ENCODE data around the gene CC2D2B.
"Not testable (repeated sequence)": the region's sequence is repeated elsewhere in the genome, so short reads cannot be mapped to it uniquely, and the experiment has no call there.

Gene CC2D2B

GRCh38 chr10:96034625-96035024 lies 126.8 kb downstream of the CC2D2B start:
- DNase-seq, result no peak

DNA sequence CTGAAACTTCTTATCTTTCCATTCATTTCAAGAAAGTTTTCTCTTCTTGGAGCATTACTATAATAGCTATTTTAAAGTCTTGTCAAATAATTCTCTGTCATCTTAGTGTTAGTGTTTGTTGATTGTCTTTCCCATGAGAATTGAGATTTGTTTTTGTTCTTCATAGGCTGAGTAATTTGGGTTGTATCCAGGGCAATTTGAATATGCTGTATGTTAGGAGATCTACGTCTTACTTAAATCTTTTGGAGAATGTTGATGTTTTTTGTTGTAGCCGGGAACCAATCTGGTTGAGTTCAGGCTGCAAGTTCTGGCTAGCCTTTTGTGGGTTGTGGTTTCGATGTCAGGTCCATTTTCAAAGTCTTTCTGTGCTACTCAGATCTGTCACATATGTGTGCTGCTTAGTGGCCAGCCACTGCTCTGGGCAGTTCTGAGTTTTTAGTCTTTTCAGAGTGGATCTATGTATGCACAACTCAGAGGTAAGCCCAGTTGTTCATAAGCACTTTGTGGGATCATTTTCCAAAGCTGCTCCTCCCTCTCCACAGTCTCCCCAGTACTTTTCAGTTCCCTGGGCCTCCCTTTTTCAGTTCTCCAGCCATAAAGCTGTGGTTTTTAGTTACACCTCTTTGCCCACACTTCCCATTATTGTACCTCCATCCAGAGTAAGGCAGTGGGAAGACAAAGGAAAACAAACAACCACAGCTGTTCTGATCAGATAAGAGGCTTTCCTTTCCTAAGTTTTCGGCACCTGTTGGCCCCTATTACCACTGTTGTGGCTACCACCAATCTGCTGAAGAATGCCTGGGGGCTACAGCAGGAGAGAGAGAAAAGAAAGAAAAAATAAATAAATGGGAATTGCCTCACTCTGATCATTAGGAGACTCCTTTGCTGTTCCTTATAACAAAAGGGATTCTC lies 131.0 kb downstream of the CC2D2B start:
- no peak for DNase-seq

GRCh38 chr10:96041146-96041545 lies 133.4 kb downstream of the CC2D2B start:
- no peak for DNase-seq

GRCh38 chr10:96043033-96043892 lies 135.5 kb downstream of the CC2D2B start, which contains the start of gene CCNJ:
TSS of gene CCNJ (plus strand) at chr10:96043583. CDS start at chr10:96044394, 811 bp downstream.
- DNase-seq, result peak; percentile 73

DNA sequence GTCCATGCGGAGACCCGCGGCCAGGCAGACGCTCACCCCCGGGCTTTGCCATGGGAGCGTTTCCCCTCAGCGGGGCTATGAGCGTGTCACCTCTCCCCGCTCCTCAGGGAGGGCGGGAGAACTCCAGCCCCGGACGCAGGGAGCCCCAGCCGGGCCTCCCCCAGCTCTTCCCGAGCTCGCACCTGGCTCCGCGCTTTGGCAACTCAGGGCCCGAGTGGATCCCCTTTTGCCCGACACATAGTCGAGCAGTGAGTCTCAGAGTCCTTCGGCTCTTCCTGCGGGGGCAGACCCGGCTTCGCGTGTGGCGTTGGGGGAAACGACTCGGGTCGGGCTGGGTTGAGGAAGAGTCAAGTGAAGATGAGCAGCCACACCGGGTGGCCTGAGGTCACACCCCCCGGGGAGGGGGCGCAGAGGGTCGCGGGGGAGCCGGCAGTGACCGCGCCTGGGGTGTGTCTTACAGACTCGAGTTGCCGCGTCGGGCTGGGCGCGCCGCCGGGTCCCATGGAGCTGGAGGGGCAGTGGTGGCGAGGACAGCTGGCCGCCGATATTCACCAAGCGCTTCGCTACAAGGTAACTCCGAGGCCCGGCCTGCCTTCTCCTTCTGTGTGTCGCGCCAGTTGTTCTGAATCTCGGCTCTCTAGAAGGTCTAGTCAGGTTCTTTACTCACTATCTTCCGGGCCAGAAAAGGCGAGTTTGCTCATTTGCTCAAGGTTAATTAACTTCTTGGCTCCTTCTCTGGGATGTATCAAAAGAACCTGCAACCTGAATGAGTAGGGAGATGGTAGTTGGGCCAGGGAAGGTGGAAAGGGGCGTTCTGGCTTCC lies 136.3 kb downstream of the CC2D2B start:
- peak; percentile 39 for DNase-seq

GRCh38 chr10:96044736-96045135 lies 137.0 kb downstream of the CC2D2B start:
- no peak for DNase-seq

- DNase-seq, result no peak
Measured at GRCh38 chr10:96046546-96046945, 138.8 kb downstream of the CC2D2B start.

GRCh38 chr10:96047004-96047649 lies 139.4 kb downstream of the CC2D2B start:
- no peak for DNase-seq

- not testable (repeated sequence) for DNase-seq
Measured at GRCh38 chr10:96047925-96048324, 140.2 kb downstream of the CC2D2B start.

DNA sequence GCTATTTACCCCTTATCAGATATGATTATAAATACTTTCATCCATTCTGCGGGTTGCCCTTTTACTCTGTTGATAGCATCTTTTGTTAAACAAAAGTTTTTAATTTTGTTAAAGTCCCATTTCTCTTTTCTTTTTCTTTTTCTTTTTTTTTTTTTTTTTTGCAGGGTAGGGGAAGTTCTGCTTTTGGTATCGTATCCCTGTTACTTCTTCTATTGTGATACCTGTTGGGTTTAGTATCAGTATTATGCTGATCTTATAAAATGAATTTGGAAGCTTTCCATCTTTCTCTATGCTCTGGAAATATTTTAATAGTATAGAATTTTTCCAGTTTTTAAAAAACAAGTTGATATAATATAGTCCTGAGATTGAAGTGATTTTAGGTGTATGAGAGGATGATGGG lies 141.6 kb downstream of the CC2D2B start:
- no peak for DNase-seq

- no peak for DNase-seq
Measured at GRCh38 chr10:96053985-96054384, 146.2 kb downstream of the CC2D2B start.

DNA sequence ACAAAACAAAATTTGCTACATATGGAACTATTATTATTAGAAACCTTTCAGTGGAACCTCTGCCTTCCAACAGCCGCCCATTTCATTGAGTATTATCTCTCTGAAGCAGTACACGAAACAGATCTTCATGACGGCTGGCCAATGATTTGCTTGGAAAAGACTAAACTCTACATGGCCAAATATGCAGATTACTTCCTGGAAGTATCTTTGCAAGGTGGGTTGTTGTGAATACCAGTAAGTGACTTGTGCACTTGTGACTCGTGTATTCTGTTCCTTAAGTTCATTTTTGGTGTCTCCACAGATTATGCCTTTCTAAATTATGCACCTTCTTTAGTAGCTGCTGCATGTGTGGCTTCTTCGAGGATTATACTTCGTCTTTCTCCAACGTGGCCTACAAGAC lies 149.0 kb downstream of the CC2D2B start:
- DNase-seq, result no peak

DNA sequence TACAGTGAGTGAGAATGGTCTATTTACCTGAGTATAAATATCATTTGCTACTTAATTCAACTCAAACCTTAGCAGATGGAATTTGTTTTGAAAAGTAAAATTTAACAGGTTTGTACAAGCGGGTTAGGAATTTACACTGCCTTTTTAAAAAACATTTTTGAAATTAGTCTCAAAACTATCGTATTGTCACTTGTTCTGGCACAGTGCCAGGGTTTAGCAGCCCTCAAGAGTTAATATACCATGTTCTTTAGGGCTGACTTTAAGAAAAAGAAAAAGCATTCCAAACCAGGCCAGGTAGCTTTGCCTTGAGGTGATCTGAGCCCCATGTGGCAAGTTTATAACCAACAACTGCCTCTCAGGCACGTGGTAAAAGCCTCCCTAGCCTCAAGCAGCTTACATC lies 153.5 kb downstream of the CC2D2B start:
- no peak for DNase-seq

GRCh38 chr10:96072674-96073073 lies 164.9 kb downstream of the CC2D2B start:
- DNase-seq, result no peak

- DNase-seq, result no peak
Measured at GRCh38 chr10:96073722-96074121, 165.9 kb downstream of the CC2D2B start.

DNA sequence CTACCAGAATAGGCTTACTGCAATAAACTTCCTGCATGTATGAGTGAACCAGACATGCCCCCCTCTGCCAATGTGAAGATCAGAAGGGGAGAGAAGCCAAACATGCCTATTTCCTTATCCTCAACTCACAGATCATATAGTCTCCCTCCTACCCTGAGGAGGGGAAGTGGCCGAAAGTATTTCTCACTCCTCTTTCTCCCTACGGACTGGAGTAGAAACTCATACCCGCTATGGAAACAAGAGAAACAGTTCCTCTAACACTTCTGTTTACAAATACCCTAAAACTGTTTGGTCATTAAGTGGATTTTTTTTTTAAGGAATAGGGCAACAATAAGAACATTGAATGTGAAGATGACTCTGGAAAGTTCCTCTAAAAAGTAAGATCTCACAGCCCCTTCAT lies 167.0 kb downstream of the CC2D2B start:
- DNase-seq, result no peak

DNA sequence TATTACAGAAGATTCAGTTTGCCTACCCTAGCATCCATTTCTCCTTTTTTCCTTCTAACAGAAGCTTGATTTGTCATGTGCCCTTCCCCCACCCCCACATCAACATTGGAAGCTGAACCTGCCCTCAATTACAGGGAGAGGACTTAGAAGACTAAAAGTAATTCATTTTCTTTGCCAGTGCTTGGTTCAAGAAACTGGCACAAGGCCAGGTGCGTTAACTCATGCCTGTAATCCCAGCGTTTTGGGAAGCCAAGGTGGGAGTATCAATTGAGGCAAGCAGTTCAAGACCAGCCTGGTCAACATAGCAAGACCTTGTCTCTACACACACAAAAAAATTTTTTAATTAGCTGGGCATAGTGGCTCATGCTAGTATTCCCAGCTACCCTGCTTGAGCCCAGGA lies 168.2 kb downstream of the CC2D2B start:
- DNase-seq, result no peak

- no peak for DNase-seq
Measured at GRCh38 chr10:96077156-96077555, 169.4 kb downstream of the CC2D2B start.

GRCh38 chr10:96082153-96082552 lies 174.4 kb downstream of the CC2D2B start:
- DNase-seq, result no peak

Measured in activated gamma-delta T cell treated with Interleukin-2 at 50 U/mL for 16 hours (primary cell).